Astrocyte (in vitro differentiated cells and primary cell): ENCODE results near the gene CD244. TPM values are rescaled to one million over a fixed set of nuclear protein-coding genes. Genes with fewer than 3 reads are reported as not detected.

ENCODE experiments used
- DNase-seq: peaks from one replicate; pipeline ENCODE4 v3.0.0-alpha.2; 2010; ENCODE audit warnings: low read depth
- FAIRE-seq: peaks from 2 replicates; lab custom pipeline; 2011; peaks lifted over from hg19 to GRCh38; lab: Jason Lieb, UNC
- H2AFZ ChIP-seq: 2 replicates; pipeline ENCODE4 v1.6.0; 2012; ENCODE audit warnings: low read depth, low read length, inconsistent platforms
- H3K27ac ChIP-seq: 2 replicates; pipeline ENCODE4 v1.5.1; 2011; ENCODE audit warnings: low read depth, low read length, inconsistent platforms
- H3K27me3 ChIP-seq: 2 replicates; pipeline ENCODE4 v1.6.0; 2011; ENCODE audit warnings: low read length, inconsistent platforms; ENCODE audit not compliant: insufficient read depth
- H3K36me3 ChIP-seq: 2 replicates; pipeline ENCODE4 v1.5.1; 2011; ENCODE audit warnings: low read length, inconsistent platforms; ENCODE audit not compliant: insufficient read depth
- H3K4me1 ChIP-seq: 2 replicates; pipeline ENCODE4 v1.5.1; 2011; ENCODE audit warnings: low read length, inconsistent platforms; ENCODE audit not compliant: insufficient read depth
- H3K4me2 ChIP-seq: 2 replicates; pipeline ENCODE4 v1.6.0; 2012; ENCODE audit warnings: low read length, inconsistent platforms
- H3K4me3 ChIP-seq: 2 replicates; pipeline ENCODE4 v1.5.1; 2011; ENCODE audit warnings: low read depth, mild to moderate bottlenecking, low read length, inconsistent platforms; ENCODE audit not compliant: insufficient read depth
- H3K79me2 ChIP-seq: 2 replicates; pipeline ENCODE4 v1.6.0; 2012; ENCODE audit warnings: mild to moderate bottlenecking, low read length, inconsistent platforms; ENCODE audit not compliant: insufficient read depth
- H3K9ac ChIP-seq: 2 replicates; pipeline ENCODE4 v1.6.0; 2012; ENCODE audit warnings: mild to moderate bottlenecking, low read length, inconsistent platforms
- H3K9me3 ChIP-seq: 2 replicates; pipeline ENCODE4 v1.5.1; 2012; ENCODE audit warnings: low read depth, mild to moderate bottlenecking, low read length, inconsistent platforms; ENCODE audit not compliant: insufficient read depth
- H4K20me1 ChIP-seq: 2 replicates; pipeline ENCODE4 v1.6.0; 2012; ENCODE audit warnings: low read length, inconsistent platforms; ENCODE audit not compliant: insufficient read depth
- H3K27ac Mint-ChIP-seq: one replicate; pipeline ENCODE4 v1.8.0; 2021; ENCODE audit warnings: mild to moderate bottlenecking, mixed read lengths; ENCODE audit not compliant: unreplicated experiment
- H3K27me3 Mint-ChIP-seq: one replicate; pipeline ENCODE4 v1.8.0; 2021; ENCODE audit warnings: low read depth, mixed read lengths; ENCODE audit not compliant: unreplicated experiment
- H3K36me3 Mint-ChIP-seq: one replicate; pipeline ENCODE4 v1.8.0; 2021; ENCODE audit warnings: low read depth, mixed read lengths; ENCODE audit not compliant: unreplicated experiment
- H3K4me1 Mint-ChIP-seq: one replicate; pipeline ENCODE4 v1.8.0; 2021; ENCODE audit warnings: low read depth, mixed read lengths; ENCODE audit not compliant: unreplicated experiment
- H3K4me3 Mint-ChIP-seq: one replicate; pipeline ENCODE4 v1.8.0; 2021; ENCODE audit warnings: mild to moderate bottlenecking, moderate library complexity, mixed read lengths; ENCODE audit not compliant: unreplicated experiment
- H3K9me3 Mint-ChIP-seq: one replicate; pipeline ENCODE4 v1.8.0; 2021; ENCODE audit warnings: mild to moderate bottlenecking, mixed read lengths; ENCODE audit not compliant: unreplicated experiment
- EZH2 ChIP-seq: IDR thresholded peaks from 2 replicates; pipeline ENCODE4 v1.6.1; 2012; ENCODE audit warnings: mild to moderate bottlenecking, low read length, inconsistent platforms; ENCODE audit not compliant: insufficient read depth
- total RNA-seq: library from RNA; stranded (reverse); gene quantifications from 2 replicates; pipeline ENCODE4 v1.2.1, GENCODE V29; 2021
- TF ChIP-seq, protein P1 (sequence below): IDR thresholded peaks from 2 replicates; pipeline ENCODE4 v1.5.1; 2011; ENCODE audit warnings: low read depth, mild to moderate bottlenecking, inconsistent platforms, low read length, moderate library complexity; ENCODE audit not compliant: insufficient read depth

The CD244 gene
- total RNA-seq, 1 donor from 2014 or later = not detected

GRCh38 chr1:160850993-160851392, 11.7 kb downstream of the CD244 start:
- Mint-ChIP-seq H3K36me3 (no peaks in the 10 kb centered on the region), H3K4me1 (no peaks in the 10 kb centered on the region)

GRCh38 chr1:160850541-160850940, 12.1 kb downstream of the CD244 start:
- Histone ChIP-seq H3K27ac (no peak overlapping the region), H3K9me3 (no peaks in the 10 kb centered on the region), H3K4me2 (no peak overlapping the region), H3K27me3 (no peaks in the 10 kb centered on the region), H2AFZ (no peak overlapping the region), H3K79me2 (no peaks in the 10 kb centered on the region), H4K20me1 (no peaks in the 10 kb centered on the region), H3K9ac (no peak overlapping the region), H3K4me3 (no peak overlapping the region), H3K36me3 (no peaks in the 10 kb centered on the region), H3K4me1 (no peaks in the 10 kb centered on the region)
- Mint-ChIP-seq H3K4me1 (no peaks in the 10 kb centered on the region), H3K27me3 (peaks cover 6% of the 10 kb centered on the region), H3K9me3 (no peaks in the 10 kb centered on the region), H3K4me3 (no peak overlapping the region), H3K36me3 (no peaks in the 10 kb centered on the region), H3K27ac (no peak overlapping the region)
- no peak for TF ChIP-seq EZH2
- TF ChIP-seq, protein P1, sequence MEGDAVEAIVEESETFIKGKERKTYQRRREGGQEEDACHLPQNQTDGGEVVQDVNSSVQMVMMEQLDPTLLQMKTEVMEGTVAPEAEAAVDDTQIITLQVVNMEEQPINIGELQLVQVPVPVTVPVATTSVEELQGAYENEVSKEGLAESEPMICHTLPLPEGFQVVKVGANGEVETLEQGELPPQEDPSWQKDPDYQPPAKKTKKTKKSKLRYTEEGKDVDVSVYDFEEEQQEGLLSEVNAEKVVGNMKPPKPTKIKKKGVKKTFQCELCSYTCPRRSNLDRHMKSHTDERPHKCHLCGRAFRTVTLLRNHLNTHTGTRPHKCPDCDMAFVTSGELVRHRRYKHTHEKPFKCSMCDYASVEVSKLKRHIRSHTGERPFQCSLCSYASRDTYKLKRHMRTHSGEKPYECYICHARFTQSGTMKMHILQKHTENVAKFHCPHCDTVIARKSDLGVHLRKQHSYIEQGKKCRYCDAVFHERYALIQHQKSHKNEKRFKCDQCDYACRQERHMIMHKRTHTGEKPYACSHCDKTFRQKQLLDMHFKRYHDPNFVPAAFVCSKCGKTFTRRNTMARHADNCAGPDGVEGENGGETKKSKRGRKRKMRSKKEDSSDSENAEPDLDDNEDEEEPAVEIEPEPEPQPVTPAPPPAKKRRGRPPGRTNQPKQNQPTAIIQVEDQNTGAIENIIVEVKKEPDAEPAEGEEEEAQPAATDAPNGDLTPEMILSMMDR = no peak
- no peak for DNase-seq
- FAIRE-seq = no peak

More at GRCh38 chr1:160850993-160851392, 11.7 kb downstream of the CD244 start:
- Histone ChIP-seq H3K36me3 (no peaks in the 10 kb centered on the region), H3K27ac (no peak overlapping the region), H3K79me2 (no peaks in the 10 kb centered on the region), H3K9ac (no peak overlapping the region), H3K4me1 (no peaks in the 10 kb centered on the region), H3K27me3 (no peaks in the 10 kb centered on the region), H2AFZ (no peak overlapping the region), H3K4me2 (no peak overlapping the region), H4K20me1 (no peaks in the 10 kb centered on the region), H3K4me3 (no peak overlapping the region), H3K9me3 (no peaks in the 10 kb centered on the region)
- H3K9me3 Mint-ChIP-seq = no peaks in the 10 kb centered on the region
- DNase-seq = no peak
- no peak for FAIRE-seq
- no peak overlapping the region for H3K4me3 Mint-ChIP-seq
- H3K27ac Mint-ChIP-seq = no peak overlapping the region
- TF ChIP-seq, protein P1 = no peak
- no peak for TF ChIP-seq EZH2
- peaks cover 6% of the 10 kb centered on the region for H3K27me3 Mint-ChIP-seq

GRCh38 chr1:160846281-160846680, 16.4 kb downstream of the CD244 start:
- H3K4me2 ChIP-seq = no peak overlapping the region
- no peaks in the 10 kb centered on the region for H4K20me1 ChIP-seq
- no peak overlapping the region for H3K4me3 ChIP-seq
- no peak overlapping the region for H3K27ac Mint-ChIP-seq
- H3K79me2 ChIP-seq = no peaks in the 10 kb centered on the region
- FAIRE-seq (no peak), DNase-seq (no peak)
- no peaks in the 10 kb centered on the region for H3K9me3 ChIP-seq
- no peak overlapping the region for H2AFZ ChIP-seq
- H3K36me3 ChIP-seq = no peaks in the 10 kb centered on the region
- H3K27me3 ChIP-seq = no peaks in the 10 kb centered on the region
- H3K27me3 Mint-ChIP-seq = peaks cover 23% of the 10 kb centered on the region
- no peaks in the 10 kb centered on the region for H3K4me1 Mint-ChIP-seq
- H3K9ac ChIP-seq = no peak overlapping the region
- H3K9me3 Mint-ChIP-seq = no peaks in the 10 kb centered on the region
- no peaks in the 10 kb centered on the region for H3K4me1 ChIP-seq
- H3K4me3 Mint-ChIP-seq = no peak overlapping the region
- TF ChIP-seq, protein P1 = no peak
- no peak for TF ChIP-seq EZH2
- H3K27ac ChIP-seq = no peak overlapping the region
- no peaks in the 10 kb centered on the region for H3K36me3 Mint-ChIP-seq
